Measurements from ENCODE around the gene TNRC6B. TPM values are rescaled to one million over a fixed set of nuclear protein-coding genes. Genes with fewer than 3 reads are reported as not detected.

TNRC6B gene
- total and polyA plus RNA-seq, 4 donors: 6.2 to 70.4 (median 26.5) TPM

- ATAC-seq (ENCODE audit: insufficient read depth, low FRiP score) (no peak), DNase-seq (no peak)
- no peak overlapping the region for H3K9ac ChIP-seq (ENCODE audit: insufficient read depth in 1 of 2, low read length in 2 of 2)
- H3K27me3 ChIP-seq (ENCODE audit: control insufficient read depth in 3 of 3, insufficient read depth in 3 of 3, low read length in 2 of 3): no peaks in the 10 kb centered on the region
- no peak overlapping the region for H3K27ac ChIP-seq (ENCODE audit: low read depth in 1 of 2, low read length in 1 of 2)
- H3K36me3 ChIP-seq (ENCODE audit: control insufficient read depth in 4 of 4, insufficient read depth in 4 of 4, low read length in 4 of 4): no peaks in the 10 kb centered on the region
- no peak for TF ChIP-seq CTCF (IDR thresholded peaks at IDR 0.05; ENCODE audit: control extremely low read depth, extremely low read depth)
- WGBS, 2 donors: 89 to 98% methylated on average over 5 of the region's 5 CpGs
- H3K4me3 ChIP-seq: no peak overlapping the region
- no peaks in the 10 kb centered on the region for H3K4me1 ChIP-seq (ENCODE audit: control insufficient read depth in 5 of 5, insufficient read depth in 5 of 5, low read length in 5 of 5)
- no peaks in the 10 kb centered on the region for H3K9me3 ChIP-seq (ENCODE audit: control insufficient read depth in 4 of 4, insufficient read depth in 3 of 4, low read length in 3 of 4)
Observed at GRCh38 chr22:40340044-40340443, 162.3 kb downstream of the TNRC6B start.

- Histone ChIP-seq H3K27ac (ENCODE audit: low read depth in 1 of 2, low read length in 1 of 2) (no peak overlapping the region), H3K9ac (ENCODE audit: insufficient read depth in 1 of 2, low read length in 2 of 2) (no peak overlapping the region), H3K27me3 (ENCODE audit: control insufficient read depth in 3 of 3, insufficient read depth in 3 of 3, low read length in 2 of 3) (no peaks in the 10 kb centered on the region), H3K4me3 (no peak overlapping the region), H3K4me1 (ENCODE audit: control insufficient read depth in 5 of 5, insufficient read depth in 5 of 5, low read length in 5 of 5) (peaks cover 0 to 1% (median 0%) of the 10 kb centered on the region in 5 donors), H3K9me3 (ENCODE audit: control insufficient read depth in 4 of 4, insufficient read depth in 3 of 4, low read length in 3 of 4) (no peaks in the 10 kb centered on the region), H3K36me3 (ENCODE audit: control insufficient read depth in 4 of 4, insufficient read depth in 4 of 4, low read length in 4 of 4) (peaks cover 0 to 2% (median 0%) of the 10 kb centered on the region in 4 donors)
- ATAC-seq (ENCODE audit: insufficient read depth, low FRiP score) (no peak), DNase-seq (no peak)
- TF ChIP-seq CTCF (IDR thresholded peaks at IDR 0.05; ENCODE audit: control extremely low read depth, extremely low read depth): no peak
- 46 to 49% methylated on average over 4 of the region's 4 CpGs for WGBS, 2 donors
Observed at GRCh38 chr22:40341604-40342003, 163.9 kb downstream of the TNRC6B start.

GRCh38 chr22:40342521-40342920 lies 164.8 kb downstream of the TNRC6B start:
- no peak overlapping the region for H3K27ac ChIP-seq (ENCODE audit: low read depth in 1 of 2, low read length in 1 of 2)
- H3K27me3 ChIP-seq (ENCODE audit: control insufficient read depth in 3 of 3, insufficient read depth in 3 of 3, low read length in 2 of 3): no peaks in the 10 kb centered on the region
- peaks cover 2 to 7% (median 4%) of the 10 kb centered on the region in 5 donors for H3K4me1 ChIP-seq (ENCODE audit: control insufficient read depth in 5 of 5, insufficient read depth in 5 of 5, low read length in 5 of 5)
- H3K9ac ChIP-seq (ENCODE audit: insufficient read depth in 1 of 2, low read length in 2 of 2): no peak overlapping the region
- TF ChIP-seq CTCF (IDR thresholded peaks at IDR 0.05; ENCODE audit: control extremely low read depth, extremely low read depth): no peak
- no peaks in the 10 kb centered on the region for H3K9me3 ChIP-seq (ENCODE audit: control insufficient read depth in 4 of 4, insufficient read depth in 3 of 4, low read length in 3 of 4)
- no peak for ATAC-seq (ENCODE audit: insufficient read depth, low FRiP score)
- peaks cover 0 to 2% (median 0%) of the 10 kb centered on the region in 4 donors for H3K36me3 ChIP-seq (ENCODE audit: control insufficient read depth in 4 of 4, insufficient read depth in 4 of 4, low read length in 4 of 4)
- 52 to 74% methylated on average over 9 of the region's 9 CpGs for WGBS, 2 donors
- H3K4me3 ChIP-seq: no peak overlapping the region
- no peak for DNase-seq

- Histone ChIP-seq H3K9me3 (ENCODE audit: control insufficient read depth in 4 of 4, insufficient read depth in 3 of 4, low read length in 3 of 4) (no peaks in the 10 kb centered on the region), H3K9ac (ENCODE audit: insufficient read depth in 1 of 2, low read length in 2 of 2) (no peak overlapping the region), H3K4me3 (no peak overlapping the region), H3K27me3 (ENCODE audit: control insufficient read depth in 3 of 3, insufficient read depth in 3 of 3, low read length in 2 of 3) (no peaks in the 10 kb centered on the region), H3K36me3 (ENCODE audit: control insufficient read depth in 4 of 4, insufficient read depth in 4 of 4, low read length in 4 of 4) (peaks cover 0 to 7% (median 5%) of the 10 kb centered on the region in 4 donors), H3K27ac (ENCODE audit: low read depth in 1 of 2, low read length in 1 of 2) (no peak overlapping the region), H3K4me1 (ENCODE audit: control insufficient read depth in 5 of 5, insufficient read depth in 5 of 5, low read length in 5 of 5) (peaks cover 5 to 17% (median 9%) of the 10 kb centered on the region in 5 donors)
- TF ChIP-seq CTCF (IDR thresholded peaks at IDR 0.05; ENCODE audit: control extremely low read depth, extremely low read depth): no peak
- 77 to 79% methylated on average over 6 of the region's 6 CpGs for WGBS, 2 donors
- DNase-seq (no peak), ATAC-seq (ENCODE audit: insufficient read depth, low FRiP score) (no peak)
Observed at GRCh38 chr22:40345271-40345670, 167.5 kb downstream of the TNRC6B start.

All from lung (tissue), 12 donors.